ENCODE measurements around the gene FKBP15.

Gene FKBP15

GRCh38 chr9:113179839-113180238, 41.2 kb downstream of the FKBP15 start:
- no peak overlapping the region for H3K4me3 ChIP-seq (ENCODE audit: low read length)
- TF ChIP-seq ZNF274 (IDR thresholded peaks at IDR 0.05; ENCODE audit: low read depth, low read length) = no peak

DNA sequence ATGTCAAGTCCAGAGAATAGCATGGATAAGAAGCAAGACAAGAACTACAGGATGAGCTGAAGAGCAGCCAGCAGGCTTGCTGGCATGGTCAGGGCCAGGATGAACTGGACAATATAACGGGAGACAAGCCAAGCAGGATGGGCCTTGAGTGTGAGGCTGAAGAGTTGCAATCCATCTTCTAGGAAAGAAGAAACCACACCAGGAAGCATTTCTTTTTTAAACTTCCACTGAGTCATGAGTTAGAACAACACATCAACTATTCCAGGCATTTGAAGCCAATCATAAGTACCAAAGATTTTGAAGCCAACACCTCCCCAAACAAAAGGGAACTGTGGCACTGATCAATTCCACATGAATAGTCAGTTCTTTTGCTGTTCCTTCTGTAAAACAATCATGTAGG, 43.0 kb downstream of the FKBP15 start:
- H3K4me3 ChIP-seq (ENCODE audit: low read length) = no peak overlapping the region
- TF ChIP-seq ZNF274 (IDR thresholded peaks at IDR 0.05; ENCODE audit: low read depth, low read length) = no peak

GRCh38 chr9:113177251-113177650, 43.8 kb downstream of the FKBP15 start:
- TF ChIP-seq ZNF274 (IDR thresholded peaks at IDR 0.05; ENCODE audit: low read depth, low read length) = no peak
- no peak overlapping the region for H3K4me3 ChIP-seq (ENCODE audit: low read length)

- TF ChIP-seq ZNF274 (IDR thresholded peaks at IDR 0.05; ENCODE audit: low read depth, low read length) = no peak
- H3K4me3 ChIP-seq (ENCODE audit: low read length) = no peak overlapping the region
Measured at GRCh38 chr9:113176803-113177202, 44.3 kb downstream of the FKBP15 start.

GRCh38 chr9:113173341-113173740, 47.7 kb downstream of the FKBP15 start:
- no peak for TF ChIP-seq ZNF274 (IDR thresholded peaks at IDR 0.05; ENCODE audit: low read depth, low read length)
- H3K4me3 ChIP-seq (ENCODE audit: low read length) = no peak overlapping the region

- no peak for TF ChIP-seq ZNF274 (IDR thresholded peaks at IDR 0.05; ENCODE audit: low read depth, low read length)
- no peak overlapping the region for H3K4me3 ChIP-seq (ENCODE audit: low read length)
Measured at GRCh38 chr9:113168809-113169208, 52.3 kb downstream of the FKBP15 start.

DNA sequence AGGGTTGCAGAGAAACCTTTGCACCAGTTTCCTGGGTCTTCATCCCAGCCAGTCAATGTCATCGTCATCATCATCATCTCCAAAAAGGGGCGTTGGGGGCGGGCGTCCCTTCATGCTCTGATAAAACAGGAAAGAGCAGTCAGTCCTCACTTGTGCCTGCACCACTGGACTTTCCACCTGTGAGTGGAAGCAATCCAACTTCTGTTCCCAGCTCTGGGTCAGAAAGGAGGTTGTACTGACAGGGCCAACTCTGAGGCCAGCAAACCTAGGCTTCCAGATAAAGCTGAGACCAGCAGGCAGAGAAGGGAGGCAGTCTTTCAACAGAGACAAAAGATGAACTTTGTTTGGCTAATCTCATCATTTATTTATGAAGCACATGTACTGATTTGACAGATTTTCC, 55.0 kb downstream of the FKBP15 start:
- no peak overlapping the region for H3K4me3 ChIP-seq (ENCODE audit: low read length)
- no peak for TF ChIP-seq ZNF274 (IDR thresholded peaks at IDR 0.05; ENCODE audit: low read depth, low read length)

DNA sequence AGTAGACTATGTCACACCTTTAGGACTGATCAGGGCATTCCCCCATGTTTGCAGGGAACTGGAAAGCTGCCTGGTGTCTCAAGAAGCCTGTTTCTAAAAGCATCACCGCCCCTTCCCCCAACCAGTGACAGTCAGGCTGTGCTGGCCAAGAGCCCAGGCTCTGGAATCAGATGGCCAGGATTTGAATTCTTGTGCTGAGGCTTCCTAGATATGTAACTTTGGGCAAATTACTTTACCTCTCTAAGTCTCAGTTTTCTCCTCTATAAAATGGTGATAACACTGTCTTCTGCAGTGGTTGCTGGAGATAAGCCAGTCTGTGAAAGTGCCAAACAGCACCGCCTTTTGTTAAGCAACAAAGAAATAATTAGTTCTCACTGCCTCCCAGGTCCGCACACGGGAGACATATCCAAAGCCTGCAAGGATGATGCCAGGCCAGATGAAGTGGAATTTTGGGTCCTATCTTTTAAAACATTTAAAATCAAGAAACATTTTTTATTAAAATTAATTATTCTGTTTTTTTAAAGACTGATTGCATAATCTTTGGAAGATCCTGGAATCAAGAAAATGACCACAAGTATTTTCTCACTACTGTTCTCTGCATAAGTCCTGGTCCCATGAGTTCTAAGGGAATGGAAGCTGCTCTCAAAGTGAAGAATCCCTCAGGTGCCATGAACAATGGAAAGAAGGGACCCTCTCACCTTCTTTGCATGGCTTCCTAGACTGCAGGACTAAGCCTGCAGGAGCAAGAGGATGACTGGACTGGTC, 56.4 kb downstream of the FKBP15 start:
- H3K4me3 ChIP-seq (ENCODE audit: low read length) = no peak overlapping the region
- TF ChIP-seq ZNF274 (IDR thresholded peaks at IDR 0.05; ENCODE audit: low read depth, low read length) = no peak

DNA sequence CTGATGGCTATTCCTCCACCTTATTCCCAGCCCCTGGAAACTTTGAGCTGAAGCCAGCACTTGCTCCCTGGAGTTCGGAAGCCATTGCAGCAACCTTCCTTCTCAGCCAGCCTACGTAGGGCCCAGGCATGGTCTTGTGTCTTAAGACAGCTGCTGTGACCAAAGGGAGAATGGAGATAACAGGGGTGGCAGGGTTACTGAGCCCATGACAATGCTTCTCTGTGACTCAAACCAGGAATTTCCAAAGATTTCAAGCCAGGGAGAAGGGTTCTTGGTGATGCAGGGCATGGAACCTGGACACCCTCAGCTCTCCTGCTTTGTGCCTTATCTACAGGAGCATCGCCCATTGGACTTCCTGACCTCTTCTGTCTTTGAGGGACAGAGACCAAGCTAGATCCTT, 58.1 kb downstream of the FKBP15 start:
- TF ChIP-seq ZNF274 (IDR thresholded peaks at IDR 0.05; ENCODE audit: low read depth, low read length) = no peak
- no peak overlapping the region for H3K4me3 ChIP-seq (ENCODE audit: low read length)

DNA sequence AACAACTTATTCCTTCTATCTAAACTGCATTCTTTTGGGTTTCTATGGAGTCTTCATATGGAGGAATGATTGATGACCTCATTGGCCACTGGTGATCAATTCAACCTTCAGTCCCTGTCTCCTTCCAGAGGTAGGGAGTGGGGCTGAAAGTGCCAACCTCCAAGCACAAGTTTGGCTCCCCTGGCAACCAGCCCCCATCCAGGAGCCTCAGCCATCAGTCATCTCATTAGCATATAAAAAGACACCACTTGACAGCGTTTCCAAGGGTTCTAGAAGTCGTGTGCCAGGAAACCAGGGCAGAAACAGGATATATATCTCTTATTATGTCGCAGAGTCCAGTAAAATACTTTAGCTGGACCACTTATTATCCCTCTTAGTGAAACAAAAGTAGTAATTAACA, 60.5 kb downstream of the FKBP15 start:
- no peak for TF ChIP-seq ZNF274 (IDR thresholded peaks at IDR 0.05; ENCODE audit: low read depth, low read length)
- no peak overlapping the region for H3K4me3 ChIP-seq (ENCODE audit: low read length)

DNA sequence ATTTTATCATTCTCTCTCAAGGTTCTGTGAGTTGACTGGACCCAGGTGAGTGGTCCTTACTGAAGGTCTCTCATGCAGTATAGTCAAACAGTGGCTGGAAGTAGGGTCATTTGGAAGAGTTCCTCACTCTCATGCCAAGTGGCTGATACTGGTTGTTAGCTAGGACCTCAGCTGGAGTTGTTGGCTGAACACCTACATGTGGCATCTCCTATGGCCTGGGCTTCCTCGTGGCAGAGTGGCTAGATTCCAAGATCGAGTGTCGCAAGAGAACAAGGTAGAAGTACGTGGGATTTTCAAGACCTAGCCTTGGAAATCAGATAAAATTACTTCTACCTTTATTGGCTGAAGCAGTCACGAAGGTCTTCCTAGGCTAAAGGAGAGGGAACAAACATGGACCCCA, 62.6 kb downstream of the FKBP15 start:
- no peak overlapping the region for H3K4me3 ChIP-seq (ENCODE audit: low read length)
- no peak for TF ChIP-seq ZNF274 (IDR thresholded peaks at IDR 0.05; ENCODE audit: low read depth, low read length)

- no peak overlapping the region for H3K4me3 ChIP-seq (ENCODE audit: low read length)
- no peak for TF ChIP-seq ZNF274 (IDR thresholded peaks at IDR 0.05; ENCODE audit: low read depth, low read length)
Measured at GRCh38 chr9:113156880-113157279, 64.2 kb downstream of the FKBP15 start.

DNA sequence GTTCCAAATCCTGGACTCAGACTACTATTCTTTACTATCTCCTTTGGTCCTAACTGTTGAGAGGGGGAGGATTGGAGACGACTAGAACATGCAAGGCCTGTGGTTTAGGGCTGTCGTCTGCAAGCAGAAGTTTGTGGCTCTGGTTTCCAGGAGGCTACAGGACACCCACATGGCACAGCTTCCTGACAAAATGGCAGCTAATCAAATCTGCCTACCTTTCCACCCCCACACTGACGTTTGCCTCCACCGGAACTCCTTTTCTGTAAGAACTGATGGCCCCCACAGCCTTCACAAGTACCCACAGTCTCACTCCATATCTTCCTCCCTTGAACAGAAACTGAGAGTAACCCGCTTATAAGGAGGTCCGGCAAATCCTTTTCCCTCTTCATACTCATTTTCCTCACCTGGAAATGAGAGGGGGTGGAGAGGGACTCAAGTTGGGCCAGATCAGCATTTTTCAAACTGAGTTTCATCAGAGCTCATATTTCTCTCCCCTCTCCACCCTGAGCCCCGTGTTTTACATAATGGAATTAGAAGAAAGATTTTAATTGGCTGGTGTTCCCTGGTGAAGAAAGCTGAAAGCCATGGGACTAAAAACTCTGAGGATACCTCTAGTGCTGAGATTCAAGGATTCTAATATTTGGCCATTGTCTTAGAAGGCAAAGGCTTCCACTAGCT, 65.0 kb downstream of the FKBP15 start:
- no peak for TF ChIP-seq ZNF274 (IDR thresholded peaks at IDR 0.05; ENCODE audit: low read depth, low read length)
- H3K4me3 ChIP-seq (ENCODE audit: low read length) = no peak overlapping the region

DNA sequence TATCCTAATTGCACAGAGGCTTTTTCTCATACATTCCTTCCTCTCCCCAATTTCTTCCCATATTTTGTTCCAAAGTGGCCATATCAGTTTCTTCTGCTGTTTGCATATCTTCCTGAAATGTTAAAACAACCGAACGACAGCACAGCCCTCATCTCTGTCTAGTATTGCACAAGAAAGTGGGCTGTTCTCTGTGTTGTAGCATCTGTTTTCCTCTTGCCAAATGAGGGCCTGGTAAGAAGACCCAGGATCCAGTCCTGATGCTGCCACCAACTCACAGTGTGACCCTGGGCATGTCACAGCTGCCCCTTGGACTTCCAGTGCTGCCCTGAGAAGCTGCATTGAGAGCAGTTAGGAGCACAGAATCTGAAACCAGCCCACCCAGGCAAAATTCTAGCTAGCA, 66.1 kb downstream of the FKBP15 start:
- no peak overlapping the region for H3K4me3 ChIP-seq (ENCODE audit: low read length)
- no peak for TF ChIP-seq ZNF274 (IDR thresholded peaks at IDR 0.05; ENCODE audit: low read depth, low read length)

- no peak for TF ChIP-seq ZNF274 (IDR thresholded peaks at IDR 0.05; ENCODE audit: low read depth, low read length)
Measured at GRCh38 chr9:113154471-113154870, 66.6 kb downstream of the FKBP15 start.

More at GRCh38 chr9:113154471-113154870, 66.6 kb downstream of the FKBP15 start:
- no peak overlapping the region for H3K4me3 ChIP-seq (ENCODE audit: low read length)

Data from GM08714 (cell line).